ENCODE measurements around the gene LMTK3. TPM values are rescaled to one million over a fixed set of nuclear protein-coding genes. Genes with fewer than 3 reads are reported as not detected.

LMTK3 gene
- total and polyA plus RNA-seq, 2 of the 13 experiments (the other 11 are each of a cell fraction or from before 2014, with no cell fraction given): 0.18 to 0.29 TPM

- TF ChIP-seq CSRNP1 (CRISPR knock-in tag; IDR thresholded peaks at IDR 0.05) (no peak), POGZ (CRISPR knock-in tag; IDR thresholded peaks at IDR 0.05) (peak; percentile 66), ZNF788 (CRISPR knock-in tag; IDR thresholded peaks at IDR 0.05; ENCODE audit: borderline replicate concordance) (peak; percentile 85; the same call in 1 of the 2 replicates), THAP9 (CRISPR knock-in tag; IDR thresholded peaks at IDR 0.05; ENCODE audit: borderline replicate concordance) (peak; percentile 72; the same call in 1 of the 2 replicates), TBP (CRISPR knock-in tag; IDR thresholded peaks at IDR 0.05) (no peak), ZBTB49 (CRISPR knock-in tag; IDR thresholded peaks at IDR 0.05; ENCODE audit: borderline replicate concordance) (no peak), ZNF572 (CRISPR knock-in tag; IDR thresholded peaks at IDR 0.05) (0 out of 2 replicates have a peak, but pooled peaks have one; percentile 21), FOSL1 (CRISPR knock-in tag; IDR thresholded peaks at IDR 0.05; ENCODE audit: borderline replicate concordance) (peak; percentile 48; the same call in 1 of the 2 replicates), ATF7-NPFF (CRISPR knock-in tag; IDR thresholded peaks at IDR 0.05; ENCODE audit: low read depth) (0 out of 2 replicates have a peak, but pooled peaks have one; percentile 29), ZNF605 (CRISPR knock-in tag; IDR thresholded peaks at IDR 0.05) (peak; percentile 80), FLYWCH1 (CRISPR knock-in tag; IDR thresholded peaks at IDR 0.05) (no peak), ZNF232 (CRISPR knock-in tag; IDR thresholded peaks at IDR 0.05; ENCODE audit: borderline replicate concordance) (peak; percentile 63; the same call in 1 of the 2 replicates), MATR3 (CRISPR knock-in tag; IDR thresholded peaks at IDR 0.05) (no peak), KLF13 (CRISPR knock-in tag; IDR thresholded peaks at IDR 0.05) (0 out of 2 replicates have a peak, but pooled peaks have one; percentile 57), ATF2 (CRISPR knock-in tag; IDR thresholded peaks at IDR 0.05) (peak; percentile 80), KLF6 (CRISPR knock-in tag; IDR thresholded peaks at IDR 0.05) (peak; percentile 64; the same call in 1 of the 2 replicates), MAF1 (CRISPR knock-in tag; IDR thresholded peaks at IDR 0.05; ENCODE audit: borderline replicate concordance) (0 out of 2 replicates have a peak, but pooled peaks have one; percentile 62), GZF1 (CRISPR knock-in tag; IDR thresholded peaks at IDR 0.05) (no peak), GMEB1 (CRISPR knock-in tag; IDR thresholded peaks at IDR 0.05; ENCODE audit: borderline replicate concordance) (peak; percentile 53; the same call in 1 of the 2 replicates)
These were observed 46.5 kb upstream of the LMTK3 start (continued) for GRCh38 chr19:48558018-48558684.

Measured in HepG2 (cell line).